Measurements from ENCODE around the gene MEX3B.

MEX3B gene

DNA sequence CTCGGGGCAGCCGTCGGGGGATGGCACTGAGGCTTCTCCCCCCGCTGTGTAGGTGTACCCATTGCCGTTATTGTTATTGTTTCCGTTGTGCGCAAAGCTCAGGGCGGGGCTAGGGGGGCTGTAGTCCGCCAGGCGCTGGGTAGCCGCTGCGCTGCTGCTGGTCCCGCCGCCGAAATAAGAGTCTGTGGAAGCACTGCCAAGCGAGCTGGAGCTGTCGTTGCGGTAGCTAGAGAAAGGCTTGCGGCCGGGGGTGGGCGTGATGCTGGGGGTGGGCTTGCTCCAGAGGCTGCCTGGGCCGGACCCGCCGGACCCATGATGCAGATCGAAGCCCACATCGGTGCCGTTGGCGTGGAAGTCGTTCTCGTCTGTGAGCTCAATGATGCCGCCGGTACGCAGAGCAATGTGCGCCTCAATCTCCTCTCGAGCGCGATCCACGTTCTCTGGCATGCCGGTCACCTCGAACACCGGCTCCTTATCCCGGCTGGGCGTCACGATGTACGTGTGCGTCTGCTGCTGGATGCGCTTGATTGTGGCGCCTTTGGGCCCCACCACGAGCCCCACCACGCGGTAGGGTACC lies 1.9 kb downstream of the MEX3B start:
- no peak for TF ChIP-seq CTCF (IDR thresholded peaks at IDR 0.05; ENCODE audit: low read length, missing control alignments)
- H3K4me3 ChIP-seq (replicated peaks; ENCODE audit: low read depth, low read length): peak overlapping the region; percentile 83
- peak; percentile 45 for DNase-seq (ENCODE audit: low read depth)

GRCh38 chr15:82043130-82043673 lies 2.6 kb downstream of the MEX3B start:
- no peak for TF ChIP-seq CTCF (IDR thresholded peaks at IDR 0.05; ENCODE audit: low read length, missing control alignments)
- no peak for DNase-seq (ENCODE audit: low read depth)
- peak overlapping the region; percentile 83 for H3K4me3 ChIP-seq (replicated peaks; ENCODE audit: low read depth, low read length)

- no peak for DNase-seq (ENCODE audit: low read depth)
- H3K4me3 ChIP-seq (replicated peaks; ENCODE audit: low read depth, low read length): no peak overlapping the region
- no peak for TF ChIP-seq CTCF (IDR thresholded peaks at IDR 0.05; ENCODE audit: low read length, missing control alignments)
Measured at GRCh38 chr15:82040862-82041261, 5.0 kb downstream of the MEX3B start.

DNA sequence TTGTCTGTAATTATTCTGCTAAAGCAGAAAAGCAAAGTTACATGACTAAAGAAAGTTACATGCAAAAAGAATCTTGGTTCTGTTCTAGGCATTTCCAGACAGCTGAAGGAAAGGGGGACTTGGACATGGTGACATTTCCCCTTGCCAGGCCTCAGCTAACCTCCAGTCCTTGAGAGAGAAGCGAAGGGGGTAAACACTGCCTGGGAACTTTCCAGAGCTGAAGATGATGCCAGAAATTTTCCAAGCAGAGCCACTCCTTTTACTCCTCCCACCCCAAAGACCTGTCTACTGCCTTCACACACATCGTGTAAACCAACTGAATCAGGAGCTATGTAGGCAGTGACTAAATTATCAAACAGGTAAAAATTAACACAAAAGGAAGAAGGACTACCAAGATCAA lies 5.4 kb downstream of the MEX3B start:
- no peak for TF ChIP-seq CTCF (IDR thresholded peaks at IDR 0.05; ENCODE audit: low read length, missing control alignments)
- no peak for DNase-seq (ENCODE audit: low read depth)

DNA sequence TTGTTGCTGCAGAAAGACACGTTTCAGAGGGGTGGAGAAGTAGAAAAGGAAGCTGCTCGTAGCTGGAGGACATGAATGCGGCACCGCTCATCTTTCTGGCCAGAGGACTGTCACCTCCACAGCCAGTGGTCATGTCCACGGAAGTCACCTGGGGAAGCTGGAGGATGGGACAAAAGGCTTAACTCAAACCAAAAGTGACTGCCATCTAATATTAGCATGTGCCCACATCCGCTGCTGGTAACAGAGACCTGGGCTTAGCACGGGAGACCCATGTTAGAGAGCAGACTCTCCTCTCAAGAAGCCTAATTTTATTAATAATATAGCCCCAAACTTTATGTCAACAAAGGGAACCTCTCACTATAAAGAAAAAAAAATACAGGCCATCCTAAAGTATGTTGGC lies 5.9 kb downstream of the MEX3B start:
- TF ChIP-seq CTCF (IDR thresholded peaks at IDR 0.05; ENCODE audit: low read length, missing control alignments): no peak
- H3K4me3 ChIP-seq (replicated peaks; ENCODE audit: low read depth, low read length): no peak overlapping the region
- DNase-seq (ENCODE audit: low read depth): no peak

More for the DNA sequence above, 5.4 kb downstream of the MEX3B start:
- H3K4me3 ChIP-seq (replicated peaks; ENCODE audit: low read depth, low read length): no peak overlapping the region

- no peak for DNase-seq (ENCODE audit: low read depth)
- no peak for TF ChIP-seq CTCF (IDR thresholded peaks at IDR 0.05; ENCODE audit: low read length, missing control alignments)
- no peak overlapping the region for H3K4me3 ChIP-seq (replicated peaks; ENCODE audit: low read depth, low read length)
Measured at GRCh38 chr15:82036461-82036860, 9.4 kb downstream of the MEX3B start.

GRCh38 chr15:82031871-82032270 lies 13.9 kb downstream of the MEX3B start:
- no peak for TF ChIP-seq CTCF (IDR thresholded peaks at IDR 0.05; ENCODE audit: low read length, missing control alignments)
- no peak for DNase-seq (ENCODE audit: low read depth)
- no peak overlapping the region for H3K4me3 ChIP-seq (replicated peaks; ENCODE audit: low read depth, low read length)
